Umbilical cord (tissue), 2 donors: ENCODE data around the gene DDX50. TPM values are rescaled to one million over a fixed set of nuclear protein-coding genes. Genes with fewer than 3 reads are reported as not detected.
"Not testable (repeated sequence)": the region's sequence is repeated elsewhere in the genome, so short reads cannot be mapped to it uniquely, and the experiment has no call there.

Source experiments
- DNase-seq: peaks from one replicate; pipeline ENCODE4 v3.0.0-alpha.2; 2015; ENCODE audit warnings: low spot score
- total RNA-seq: library from RNA; depleted of rRNA; stranded (reverse); fragments of >200 nt; gene quantifications from one replicate; pipeline ENCODE4 v1.2.3, GENCODE V29; 2014; ENCODE audit warnings: low replicate concordance; ENCODE audit not compliant: insufficient read depth

Gene DDX50, protein sequence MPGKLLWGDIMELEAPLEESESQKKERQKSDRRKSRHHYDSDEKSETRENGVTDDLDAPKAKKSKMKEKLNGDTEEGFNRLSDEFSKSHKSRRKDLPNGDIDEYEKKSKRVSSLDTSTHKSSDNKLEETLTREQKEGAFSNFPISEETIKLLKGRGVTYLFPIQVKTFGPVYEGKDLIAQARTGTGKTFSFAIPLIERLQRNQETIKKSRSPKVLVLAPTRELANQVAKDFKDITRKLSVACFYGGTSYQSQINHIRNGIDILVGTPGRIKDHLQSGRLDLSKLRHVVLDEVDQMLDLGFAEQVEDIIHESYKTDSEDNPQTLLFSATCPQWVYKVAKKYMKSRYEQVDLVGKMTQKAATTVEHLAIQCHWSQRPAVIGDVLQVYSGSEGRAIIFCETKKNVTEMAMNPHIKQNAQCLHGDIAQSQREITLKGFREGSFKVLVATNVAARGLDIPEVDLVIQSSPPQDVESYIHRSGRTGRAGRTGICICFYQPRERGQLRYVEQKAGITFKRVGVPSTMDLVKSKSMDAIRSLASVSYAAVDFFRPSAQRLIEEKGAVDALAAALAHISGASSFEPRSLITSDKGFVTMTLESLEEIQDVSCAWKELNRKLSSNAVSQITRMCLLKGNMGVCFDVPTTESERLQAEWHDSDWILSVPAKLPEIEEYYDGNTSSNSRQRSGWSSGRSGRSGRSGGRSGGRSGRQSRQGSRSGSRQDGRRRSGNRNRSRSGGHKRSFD
- 63.1 TPM for total RNA-seq

DNA sequence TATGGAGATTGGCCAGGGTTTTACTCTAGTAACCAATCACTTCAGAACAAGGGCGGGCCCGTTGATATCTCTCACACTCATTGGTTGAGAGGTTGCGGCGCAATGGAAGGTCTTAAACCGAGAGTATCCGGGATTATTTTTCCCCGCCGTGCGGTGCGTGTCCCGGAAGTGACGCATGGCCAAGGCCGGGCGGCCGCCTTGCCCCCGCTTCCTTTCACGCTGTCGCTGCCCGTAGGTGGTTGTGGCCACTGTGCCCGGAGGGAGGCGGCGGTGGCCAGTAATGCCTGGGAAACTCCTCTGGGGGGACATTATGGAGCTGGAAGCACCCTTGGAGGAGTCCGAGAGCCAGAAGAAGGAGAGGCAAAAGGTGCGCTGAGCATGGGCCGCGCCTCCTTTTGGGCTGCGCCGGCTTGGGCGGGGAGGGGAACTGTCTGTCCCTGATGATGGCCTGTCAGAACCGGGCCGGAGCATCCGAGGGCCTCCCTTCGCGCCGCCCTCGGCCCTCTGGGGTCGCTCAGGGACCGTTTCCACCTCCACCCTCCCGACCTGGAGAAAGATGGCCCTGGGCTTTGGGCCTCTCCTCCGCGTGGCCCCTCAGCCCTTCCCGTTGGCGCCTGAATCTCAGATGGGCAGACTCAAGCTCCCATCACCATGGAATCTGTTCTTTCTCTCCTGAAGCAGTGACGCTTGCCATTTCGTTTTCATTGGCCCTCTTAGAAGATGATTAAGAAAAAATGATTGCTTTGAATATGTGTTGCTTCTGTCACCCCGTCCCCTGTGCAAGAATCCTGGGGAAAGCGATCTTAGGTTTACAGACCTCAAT, at the start of gene DDX50:
DDX50 (plus strand) TSS at position 211 of the 823 bp plus-strand sequence; CDS start at position 281, 70 bp downstream.
- DNase-seq = peak; percentile 100

DNA sequence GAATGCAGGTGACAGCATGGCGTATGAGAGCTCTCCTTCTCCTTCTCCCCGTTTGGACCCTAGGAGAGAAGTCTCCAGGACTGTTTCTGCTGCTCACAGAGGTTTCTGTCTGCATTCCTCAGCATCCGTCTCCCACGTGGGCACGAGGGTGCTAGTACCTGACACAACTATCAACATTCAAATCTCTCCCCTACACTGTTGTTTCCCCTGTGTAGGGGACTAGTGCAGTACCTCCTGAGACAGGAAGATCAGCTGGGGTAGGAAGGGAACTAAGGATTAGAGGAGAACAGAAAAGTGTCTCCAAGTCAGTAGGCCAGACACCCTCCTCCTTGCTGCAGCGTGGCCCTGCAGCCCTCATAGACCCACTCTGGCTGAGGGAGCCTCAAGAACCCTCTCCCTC, 44.8 kb upstream of the DDX50 start:
- DNase-seq = no peak

DNA sequence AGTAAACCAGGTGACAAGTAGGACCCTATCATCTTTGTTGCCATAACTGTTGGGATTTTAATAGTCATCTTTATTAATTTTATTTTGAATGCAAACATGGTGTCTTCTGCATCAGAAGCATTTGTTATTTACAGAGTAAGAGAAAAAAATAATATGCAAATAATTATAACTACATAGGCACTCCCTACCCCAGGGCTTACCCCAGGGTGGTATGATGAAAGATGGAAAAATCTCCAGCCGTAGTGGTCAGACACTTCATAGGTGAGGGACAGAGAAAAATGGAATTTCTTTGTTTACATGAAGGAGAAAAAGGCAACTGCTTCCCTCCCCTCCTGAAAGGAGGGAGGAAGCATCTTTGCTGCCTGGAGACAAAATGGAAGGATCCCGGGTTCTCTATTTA, 44.1 kb upstream of the DDX50 start:
- no peak for DNase-seq

DNA sequence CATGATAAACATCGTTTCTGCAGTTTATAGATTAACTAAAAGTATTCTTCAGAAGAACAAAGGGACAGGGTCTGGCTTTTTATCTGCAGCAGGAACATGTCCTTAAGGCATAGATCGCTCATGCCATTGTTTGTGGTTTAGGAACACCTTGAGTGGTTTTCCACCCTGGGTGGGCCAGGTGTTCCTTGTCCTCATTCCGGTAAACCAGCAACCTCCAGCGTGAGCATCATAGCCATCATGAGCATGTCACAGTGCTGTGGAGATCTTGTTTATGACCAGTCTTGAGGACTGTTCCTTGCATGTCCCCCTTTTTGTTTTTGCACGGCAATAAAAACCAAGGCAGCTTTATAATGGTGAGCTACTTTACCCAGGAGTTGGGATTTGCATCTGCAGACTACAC, 39.9 kb upstream of the DDX50 start:
- DNase-seq = no peak

DNA sequence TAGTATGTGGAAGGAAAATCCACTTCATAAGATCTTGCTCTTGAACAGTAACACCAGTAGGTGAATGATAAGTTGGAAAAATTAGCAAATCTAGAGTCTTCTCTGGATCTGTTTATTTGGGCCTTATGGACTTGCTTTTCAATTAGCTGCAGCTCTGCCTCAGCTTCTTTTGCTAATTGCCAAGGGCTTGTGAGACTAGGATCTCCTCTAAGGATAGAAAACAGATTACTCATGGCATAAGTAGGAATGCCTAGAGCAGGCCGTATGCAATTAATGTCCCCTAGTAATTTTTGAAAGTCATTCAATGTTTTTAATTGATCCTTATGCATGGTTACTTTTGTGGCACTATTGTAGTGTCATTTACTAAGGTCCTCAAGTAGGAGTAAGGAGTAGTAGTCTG, 36.5 kb upstream of the DDX50 start:
- DNase-seq = no peak

DNA sequence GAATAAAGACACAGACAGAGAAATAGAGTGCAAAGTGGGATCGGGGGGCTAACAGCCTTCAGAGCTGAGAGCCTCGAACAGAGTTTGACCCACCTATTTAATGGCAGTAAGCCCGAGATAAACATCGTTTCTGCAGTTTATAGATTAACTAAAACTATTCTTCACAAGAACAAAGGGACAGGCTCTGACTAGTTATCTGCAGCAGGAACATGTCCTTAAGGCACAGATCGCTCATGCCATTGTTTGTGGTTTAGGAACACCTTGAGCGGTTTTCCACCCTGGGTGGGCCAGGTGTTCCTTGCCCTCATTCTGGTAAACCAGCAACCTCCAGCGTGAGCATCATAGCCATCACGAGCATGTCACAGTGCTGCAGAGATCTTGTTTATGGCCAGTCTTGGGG, 32.9 kb upstream of the DDX50 start:
- DNase-seq = not testable (repeated sequence)

DNA sequence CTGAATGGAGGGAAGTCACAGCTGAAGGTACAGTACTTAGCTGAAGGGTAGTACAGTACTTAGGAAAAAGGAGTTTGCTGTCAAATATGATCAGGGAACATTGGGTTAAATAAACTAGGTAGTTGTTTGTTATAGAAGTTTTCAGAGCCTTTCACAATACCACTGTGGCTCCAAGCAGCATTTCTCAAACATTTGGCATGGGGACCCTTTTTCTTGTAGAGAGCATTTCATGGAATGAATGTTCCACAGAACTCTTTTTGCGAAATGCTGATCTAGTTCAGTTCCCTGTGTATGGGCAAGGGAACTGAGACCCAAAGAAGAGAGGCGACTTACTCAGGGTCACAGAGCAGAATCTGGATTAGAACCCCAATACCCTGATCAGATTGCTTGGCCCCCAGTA, 31.5 kb upstream of the DDX50 start:
- DNase-seq = no peak

DNA sequence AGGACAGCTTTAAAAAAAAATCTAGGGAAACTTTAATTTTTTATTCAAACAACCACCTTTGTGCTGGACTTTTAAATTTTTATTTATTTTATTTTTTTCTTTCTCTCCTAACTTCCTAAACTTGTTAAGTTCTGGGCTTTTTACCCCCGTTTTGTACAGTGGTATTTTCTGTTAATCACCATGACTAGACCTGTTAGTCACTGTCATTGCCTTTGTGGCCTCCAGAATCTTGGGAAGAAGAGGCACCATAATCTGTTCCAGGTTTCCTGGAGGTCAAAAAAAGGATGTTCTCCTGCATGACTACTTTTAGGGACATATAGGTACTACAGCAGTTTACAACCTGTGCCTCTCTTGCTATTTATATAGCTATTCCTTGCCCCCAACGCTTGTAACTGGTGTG, 31.1 kb upstream of the DDX50 start:
- DNase-seq = no peak

DNA sequence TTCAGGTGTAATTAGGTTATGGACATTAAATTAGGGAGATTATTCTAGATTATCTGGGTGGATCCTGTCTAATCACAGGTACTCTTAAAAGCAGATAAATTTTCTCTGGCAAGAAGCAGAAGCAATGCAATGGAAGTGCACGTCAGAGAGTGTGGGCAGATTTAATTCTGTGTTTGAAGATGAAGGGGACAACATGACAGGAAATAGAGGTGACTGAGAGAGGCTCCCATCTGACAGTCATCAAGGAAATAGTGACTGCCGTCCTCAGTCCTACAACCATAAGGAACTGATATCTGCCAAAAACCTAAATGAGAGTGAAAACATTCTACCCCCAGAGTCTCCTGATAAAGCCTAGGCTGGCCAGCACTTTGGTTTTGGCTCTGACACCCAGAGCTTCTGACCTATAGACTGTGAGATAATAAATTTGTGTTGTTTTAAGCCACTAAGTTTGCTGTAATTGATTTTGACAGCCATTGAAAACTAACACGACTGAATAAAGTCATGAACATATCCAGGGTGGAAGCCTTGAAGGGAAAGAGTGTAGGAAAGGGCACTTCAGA, 30.5 kb upstream of the DDX50 start:
- DNase-seq = no peak

DNA sequence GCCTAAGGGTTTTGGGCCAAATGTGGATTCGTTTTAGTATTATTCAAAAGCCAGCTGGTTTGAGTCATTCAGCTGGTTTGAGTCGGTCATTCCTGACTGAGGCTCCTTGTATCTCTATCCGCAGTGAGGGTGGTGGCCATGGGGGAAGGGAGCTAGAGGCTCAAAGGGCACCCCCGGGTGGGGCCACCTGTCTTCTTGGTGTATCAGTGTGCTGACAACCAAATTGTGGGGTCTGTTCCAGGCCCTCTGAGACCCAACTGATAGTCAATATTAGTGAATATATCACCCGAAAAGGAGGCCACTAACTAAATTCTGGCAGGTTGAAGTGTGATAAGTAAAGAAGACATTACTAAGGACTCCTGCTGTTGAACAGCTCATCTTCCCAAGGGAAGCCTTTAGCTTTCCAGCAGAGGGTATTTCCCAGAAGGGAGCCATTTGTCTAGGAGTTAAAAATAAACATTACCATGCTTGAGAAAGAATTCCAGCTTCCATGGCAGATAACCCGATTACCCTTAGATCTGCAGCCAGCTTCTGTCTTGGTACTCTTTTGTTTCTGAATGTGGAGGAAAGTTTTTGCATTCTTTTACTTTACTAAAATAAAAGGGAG, 29.9 kb upstream of the DDX50 start:
- peak; percentile 80 for DNase-seq

DNA sequence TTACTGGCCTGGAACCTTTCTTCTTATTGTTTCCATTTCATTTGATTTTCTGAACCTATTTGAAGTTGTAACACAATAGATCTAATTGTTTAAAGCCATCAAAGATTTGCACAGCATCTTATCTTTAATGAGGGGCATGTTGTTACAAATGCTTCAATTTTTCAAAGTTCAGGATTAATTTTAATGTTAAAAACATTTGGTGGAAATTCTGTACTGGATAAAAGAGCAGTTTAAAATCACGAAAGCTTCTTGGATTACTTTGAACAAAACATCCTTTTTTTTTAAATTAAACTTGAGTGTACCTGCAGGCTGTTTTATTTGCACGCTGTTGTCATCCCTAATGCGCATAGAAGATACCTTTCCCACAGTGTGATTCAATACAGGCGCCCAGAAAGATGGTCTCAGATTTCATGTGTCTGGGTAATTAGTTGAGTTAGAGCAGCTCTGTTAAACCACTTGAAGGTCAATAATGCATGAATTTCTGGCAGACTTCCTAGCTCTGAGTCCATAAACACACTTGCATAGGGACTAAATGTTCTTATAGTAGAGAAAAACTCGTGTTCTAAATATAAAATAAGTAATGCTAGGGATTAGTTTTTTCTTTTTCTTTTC, 29.3 kb upstream of the DDX50 start:
- peak; percentile 92 for DNase-seq

DNA sequence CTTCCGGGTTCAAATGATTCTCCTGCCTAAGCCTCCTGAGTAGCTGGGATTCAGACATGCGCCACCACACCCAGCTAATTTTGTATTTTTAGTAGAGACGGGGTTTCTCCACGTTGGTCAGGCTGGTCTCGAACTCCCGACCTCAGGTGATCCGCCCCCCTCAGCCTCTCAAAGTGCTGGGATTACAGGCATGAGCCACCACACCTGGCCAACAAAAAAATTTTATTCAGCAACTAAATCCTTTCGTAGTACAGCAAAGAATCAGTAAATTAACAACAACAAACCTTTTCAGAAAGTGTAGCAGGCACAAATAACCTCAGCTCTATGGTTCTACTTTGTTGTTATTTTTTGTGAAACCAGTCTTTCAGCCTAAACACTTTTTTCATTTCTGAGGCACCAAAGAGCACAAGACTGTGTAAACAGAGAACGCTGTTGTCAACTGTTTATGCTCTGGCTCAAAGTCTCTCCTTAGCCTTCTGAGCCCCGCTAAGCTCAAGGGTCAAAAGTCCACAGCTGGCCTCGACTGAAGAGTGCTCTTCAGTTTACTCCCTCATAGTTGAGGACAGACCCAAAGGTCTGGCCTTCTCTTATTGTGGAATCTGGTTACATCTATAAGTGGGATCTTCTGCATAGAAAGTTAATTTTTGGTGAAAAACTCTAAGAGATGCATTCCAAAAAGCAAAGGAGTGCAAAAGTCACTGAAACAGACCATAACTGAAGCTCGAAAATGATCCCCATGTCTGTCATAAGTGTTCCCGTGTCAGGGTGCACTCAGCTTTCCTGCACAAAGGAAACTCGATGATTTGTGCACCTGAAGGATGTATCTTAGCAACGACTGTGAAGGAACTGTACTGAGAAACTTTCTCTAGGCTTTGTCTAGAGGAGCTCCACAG, 24.6 kb upstream of the DDX50 start:
- DNase-seq = peak; percentile 82

DNA sequence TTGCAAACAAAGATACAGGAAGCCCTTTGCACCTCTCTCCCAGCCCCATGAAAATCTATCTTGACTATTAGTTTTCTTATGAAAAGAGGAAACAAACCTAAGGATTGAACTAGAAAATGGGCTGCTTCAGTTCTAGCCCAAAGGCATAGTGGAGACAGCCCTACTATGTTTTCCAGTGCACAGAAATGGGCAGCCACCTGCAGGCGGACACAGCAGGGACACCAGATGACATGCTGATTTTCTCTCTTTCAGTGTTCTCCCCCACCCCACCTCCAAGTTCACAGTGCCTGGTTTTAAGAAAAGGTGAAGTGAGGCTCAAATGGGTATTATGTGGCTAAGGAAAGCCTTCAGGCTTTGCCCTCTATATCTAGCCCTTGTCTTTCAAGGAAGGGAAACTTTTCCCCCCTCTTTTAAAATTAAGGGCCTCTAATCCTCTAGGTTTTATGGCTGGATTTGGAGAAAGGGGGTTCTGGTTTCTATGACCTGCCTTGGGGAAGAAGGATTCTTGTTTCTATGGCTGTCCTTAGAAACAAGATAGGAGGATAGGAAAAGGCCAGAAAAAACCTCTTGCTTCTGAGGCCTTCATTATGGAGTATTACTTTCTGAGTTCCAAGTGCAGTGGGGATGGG, 23.5 kb upstream of the DDX50 start:
- DNase-seq = peak; percentile 96

DNA sequence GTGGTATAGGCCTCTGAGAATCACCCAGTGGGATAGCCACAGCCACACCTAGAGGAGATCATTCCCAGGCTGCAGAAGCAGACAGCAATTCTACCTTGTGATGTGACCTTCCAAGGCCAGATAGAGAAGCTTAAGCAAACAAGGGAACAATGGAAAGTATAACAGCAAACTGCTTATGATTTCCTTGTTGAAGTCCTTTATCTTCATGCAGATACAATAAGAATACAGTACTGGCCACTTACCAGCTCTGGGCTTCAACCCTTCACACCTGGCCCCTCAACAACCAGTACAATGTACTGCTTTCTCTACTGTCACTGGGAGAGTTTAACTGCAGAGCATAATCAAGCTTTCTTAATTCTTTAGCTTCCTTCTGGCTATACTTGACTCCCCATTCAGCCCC, 22.6 kb upstream of the DDX50 start:
- DNase-seq = no peak

DNA sequence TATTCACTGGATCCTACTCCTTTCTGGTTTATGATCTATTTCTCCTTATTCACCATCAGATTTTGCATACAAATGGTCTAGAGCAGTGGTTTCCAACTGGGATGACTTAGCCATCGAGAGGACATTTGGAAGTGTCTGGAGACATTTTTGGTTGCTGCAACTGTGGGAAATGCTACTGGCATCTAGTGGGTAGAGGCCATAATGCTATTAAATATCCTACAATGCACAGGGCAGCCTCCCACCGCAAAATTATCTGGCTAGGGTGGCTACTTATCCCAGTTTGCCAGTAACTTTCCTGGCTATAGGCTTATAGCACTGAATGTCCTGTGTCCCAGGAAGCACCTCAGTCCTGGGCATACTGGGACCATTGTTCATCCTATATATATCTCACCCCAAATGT, 21.5 kb upstream of the DDX50 start:
- no peak for DNase-seq

DNA sequence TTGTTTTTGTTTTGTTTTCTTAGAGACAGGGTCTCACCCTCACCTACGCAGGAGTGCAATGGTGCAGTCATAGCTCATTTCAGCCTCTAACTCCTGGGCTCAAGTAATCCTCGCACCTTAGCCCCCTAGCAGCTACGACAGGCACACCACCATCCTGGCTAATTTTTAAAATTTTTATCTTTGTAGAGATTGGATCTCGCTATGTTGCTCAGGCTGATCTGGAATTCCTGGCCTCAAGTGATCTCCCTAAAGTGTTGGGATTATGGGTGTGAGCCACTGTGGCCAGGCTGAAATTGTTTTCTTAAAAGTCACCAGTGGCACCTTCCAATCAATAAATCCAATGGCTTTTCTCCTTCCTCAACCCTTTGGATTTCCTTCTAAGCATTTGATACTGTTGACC, 20.9 kb upstream of the DDX50 start:
- no peak for DNase-seq

DNA sequence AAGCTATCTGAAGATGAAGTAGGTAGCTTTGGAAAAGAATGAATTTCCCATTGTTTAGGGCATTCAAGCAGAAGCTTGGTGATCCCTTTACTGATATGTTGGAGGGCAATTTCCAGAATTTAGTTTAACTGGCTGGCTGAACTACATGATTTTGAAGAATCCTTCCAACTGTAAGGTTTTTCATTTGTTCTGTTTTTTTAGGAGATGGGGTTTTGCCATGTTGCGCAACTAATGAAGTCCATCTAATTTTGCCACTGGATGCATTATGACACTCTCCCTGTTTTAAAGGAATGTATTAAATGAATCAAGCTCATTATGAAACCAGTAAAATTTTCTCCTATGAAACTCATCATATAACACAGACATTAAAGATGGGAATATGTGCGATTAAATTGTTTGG, 6.1 kb upstream of the DDX50 start:
- no peak for DNase-seq

DNA sequence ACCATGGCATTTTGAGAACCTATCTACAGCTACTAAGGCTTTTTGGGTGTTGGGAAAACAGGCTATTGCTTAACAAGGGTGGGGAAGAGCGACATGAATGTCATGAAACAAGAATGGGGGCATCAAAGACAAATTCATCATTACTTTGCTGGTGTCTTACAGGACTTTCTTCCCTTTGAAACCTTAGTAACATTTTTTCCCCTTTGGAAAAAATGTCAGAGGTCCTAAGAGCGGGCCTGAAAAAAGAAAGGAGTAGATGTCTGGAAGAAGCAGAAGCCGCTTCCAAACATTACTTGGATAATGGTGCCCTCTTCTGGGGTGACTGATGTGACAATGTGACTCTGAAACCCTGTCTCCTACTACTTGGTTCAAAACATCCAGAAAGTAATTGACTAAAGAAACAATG, 3.8 kb upstream of the DDX50 start:
- DNase-seq = peak; percentile 83

DNA sequence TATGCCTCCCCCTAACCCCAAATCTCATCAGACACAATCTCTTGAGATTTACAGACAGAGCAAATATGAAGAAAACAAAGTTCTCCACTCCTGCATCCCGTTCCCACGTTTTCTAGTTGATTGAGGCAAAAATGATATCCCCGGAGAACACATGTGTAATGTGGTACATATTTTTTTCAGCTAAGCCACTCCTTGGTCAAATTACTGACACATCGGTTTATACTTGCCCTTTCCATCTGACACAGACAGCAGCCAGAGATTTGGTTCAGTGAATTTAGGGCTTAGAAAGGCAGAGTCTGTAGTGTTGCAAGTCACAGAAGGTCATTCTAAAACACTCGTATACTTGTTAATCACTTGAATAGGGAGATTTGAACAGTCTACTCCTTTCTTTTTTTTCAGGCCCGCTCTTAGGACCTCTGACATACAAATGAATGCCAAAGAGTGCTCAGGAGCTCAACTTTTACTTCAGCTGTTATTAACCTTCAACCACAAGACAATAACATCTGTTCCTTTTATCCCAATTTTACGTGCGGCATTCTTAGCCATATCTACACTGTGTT, 1.8 kb upstream of the DDX50 start:
- no peak for DNase-seq
